GM08714 (cell line): ENCODE measurements around the gene MYLK3.

Experiments used
- H3K4me3 ChIP-seq: fragments of 200-500 bp; sonication (Bioruptor generic); 2 replicates; pipeline ENCODE4 v1.5.1; 2014; ENCODE audit warnings: mild to moderate bottlenecking, low read length, inconsistent platforms
- ZNF274 ChIP-seq: IDR thresholded peaks from 2 replicates; pipeline ENCODE4 v1.6.1; 2012; ENCODE audit warnings: mild to moderate bottlenecking, low read depth, low read length

The MYLK3 gene

DNA sequence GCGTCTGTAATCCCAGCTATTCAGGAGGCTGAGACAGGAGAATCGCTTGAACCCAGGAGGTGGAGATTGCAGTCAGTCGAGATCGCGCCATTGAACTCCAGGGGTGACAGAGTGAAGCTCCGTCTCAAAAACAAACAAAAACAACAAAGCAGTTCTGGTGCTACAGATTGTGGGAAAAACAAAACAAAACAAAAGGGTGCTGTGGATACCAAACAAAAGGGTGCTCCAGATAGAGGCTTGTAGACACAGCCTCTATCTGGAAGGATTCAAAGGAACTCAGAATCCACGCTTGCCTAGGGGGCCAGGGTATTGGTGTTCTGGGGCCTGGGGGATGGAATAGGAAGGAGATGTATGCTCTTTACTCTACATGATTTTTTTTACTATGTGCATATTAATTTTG lies 2.5 kb downstream of the MYLK3 start:
- no peak overlapping the region for H3K4me3 ChIP-seq
- TF ChIP-seq ZNF274: no peak

DNA sequence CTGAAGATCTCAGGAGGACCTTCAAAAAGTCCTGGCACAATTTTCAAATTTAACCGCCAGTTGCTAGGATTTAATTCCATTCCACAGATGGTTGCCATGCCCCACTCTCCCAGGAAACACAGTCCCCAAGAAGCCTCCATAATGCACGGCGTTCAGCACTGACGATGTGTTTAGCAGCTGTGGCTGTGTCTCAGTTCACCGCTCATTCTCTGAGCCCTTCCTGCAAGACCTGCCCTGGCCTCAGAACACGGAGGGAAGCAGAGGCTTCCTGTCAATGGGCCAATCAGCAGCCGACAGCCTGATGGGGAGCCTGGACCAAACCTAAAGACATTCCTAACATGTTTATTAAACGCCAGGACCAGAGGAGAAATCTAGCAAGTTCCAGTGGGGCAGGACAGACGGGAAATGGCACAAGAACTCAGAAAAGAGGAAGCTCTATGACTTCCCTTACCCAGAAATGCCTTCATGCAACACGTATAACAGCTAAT lies 4.9 kb downstream of the MYLK3 start:
- no peak overlapping the region for H3K4me3 ChIP-seq
- TF ChIP-seq ZNF274: no peak

DNA sequence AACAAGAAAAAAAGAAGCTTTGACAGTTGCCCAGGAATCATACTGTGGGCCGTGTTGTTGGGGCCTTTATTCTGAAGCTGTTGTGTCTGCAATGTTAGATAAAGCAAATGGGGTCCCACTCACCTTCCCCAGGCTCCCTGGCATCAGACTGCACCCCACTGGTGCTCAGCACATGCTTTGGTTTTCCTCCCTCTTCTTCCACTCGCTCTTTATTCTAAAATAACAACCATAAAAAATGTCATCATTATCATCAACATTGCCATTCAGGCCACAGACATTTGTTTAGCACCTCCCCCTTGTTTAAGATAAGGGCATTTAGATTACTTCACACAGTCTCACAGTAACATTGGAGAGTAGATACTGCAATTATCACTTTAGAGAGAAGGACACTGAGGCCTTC lies 8.2 kb downstream of the MYLK3 start:
- TF ChIP-seq ZNF274: no peak

DNA sequence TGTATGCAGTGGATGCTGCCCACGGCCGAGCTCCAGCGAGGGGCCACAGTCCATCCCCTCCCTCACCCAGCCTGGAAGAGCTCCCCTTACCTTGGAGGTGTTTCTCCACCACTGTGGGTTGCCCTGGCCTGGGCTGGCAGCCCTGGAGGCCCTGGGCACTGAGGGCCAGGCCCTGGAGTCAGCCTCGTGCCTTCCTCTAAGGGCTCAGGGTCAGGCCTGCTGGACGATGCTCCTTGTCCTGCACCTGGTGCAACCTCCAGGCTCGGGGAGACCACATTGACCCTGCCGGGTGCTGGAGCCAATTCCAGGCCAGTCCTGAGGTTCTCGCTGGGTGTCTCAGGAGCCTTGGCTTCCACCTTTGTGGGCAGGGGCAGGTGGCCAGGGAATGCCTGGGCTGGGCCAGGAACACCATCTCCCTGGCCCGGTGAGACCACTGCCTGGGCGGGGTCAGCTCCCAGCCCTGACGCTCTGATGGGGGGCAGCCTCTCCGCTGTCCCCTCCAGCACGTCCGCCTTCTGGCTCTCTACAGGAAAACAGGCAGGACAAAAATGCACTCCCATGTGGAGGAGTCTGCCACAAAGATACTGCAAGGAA lies 10.4 kb downstream of the MYLK3 start:
- TF ChIP-seq ZNF274: no peak
- H3K4me3 ChIP-seq: no peak overlapping the region

More for the DNA sequence above, 8.2 kb downstream of the MYLK3 start:
- H3K4me3 ChIP-seq: no peak overlapping the region

DNA sequence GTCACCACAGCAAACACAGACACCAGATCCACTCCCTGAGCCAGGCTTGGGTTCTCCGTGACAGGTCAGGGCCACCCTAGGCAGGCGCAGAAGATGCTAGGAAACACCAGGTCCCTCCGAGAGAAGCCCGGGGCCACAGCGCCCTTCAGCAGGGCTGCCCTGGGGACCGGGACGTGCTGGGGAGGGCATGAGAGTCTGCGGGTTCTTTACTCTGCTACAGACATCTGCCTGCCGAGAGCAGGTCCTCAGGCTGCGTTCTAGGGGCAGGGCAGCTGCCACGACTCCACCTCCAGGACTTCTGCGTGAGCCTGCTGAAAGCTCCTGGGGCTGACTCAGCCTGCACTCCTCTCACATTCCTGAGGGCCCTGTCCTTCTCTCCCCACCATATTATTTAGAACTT lies 11.4 kb downstream of the MYLK3 start:
- H3K4me3 ChIP-seq: no peak overlapping the region
- no peak for TF ChIP-seq ZNF274

DNA sequence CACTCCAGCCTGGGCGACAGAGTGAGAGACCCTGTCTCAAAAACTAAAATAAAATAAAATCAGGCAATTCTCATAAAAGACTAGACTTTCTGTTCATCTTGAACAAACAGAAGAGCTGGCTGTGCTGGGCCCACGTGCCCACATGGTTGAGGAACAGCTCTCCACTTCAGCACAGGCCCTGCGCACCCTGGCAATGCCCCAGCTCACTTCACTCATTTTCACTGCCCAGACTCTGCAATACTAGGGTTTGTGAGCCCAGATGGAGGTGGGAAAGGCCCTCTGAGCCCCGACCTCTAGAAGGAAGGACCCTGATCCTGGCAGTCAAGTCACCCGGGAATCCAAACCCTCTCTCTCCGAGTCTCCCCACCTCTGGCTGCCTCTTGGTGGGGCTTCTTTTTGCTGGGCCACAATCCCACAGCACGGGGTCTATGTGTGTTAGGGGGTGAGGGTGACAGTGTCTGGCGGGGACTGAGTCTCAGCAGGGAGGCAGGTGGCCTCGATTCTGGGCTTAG lies 14.8 kb downstream of the MYLK3 start:
- no peak overlapping the region for H3K4me3 ChIP-seq
- no peak for TF ChIP-seq ZNF274

DNA sequence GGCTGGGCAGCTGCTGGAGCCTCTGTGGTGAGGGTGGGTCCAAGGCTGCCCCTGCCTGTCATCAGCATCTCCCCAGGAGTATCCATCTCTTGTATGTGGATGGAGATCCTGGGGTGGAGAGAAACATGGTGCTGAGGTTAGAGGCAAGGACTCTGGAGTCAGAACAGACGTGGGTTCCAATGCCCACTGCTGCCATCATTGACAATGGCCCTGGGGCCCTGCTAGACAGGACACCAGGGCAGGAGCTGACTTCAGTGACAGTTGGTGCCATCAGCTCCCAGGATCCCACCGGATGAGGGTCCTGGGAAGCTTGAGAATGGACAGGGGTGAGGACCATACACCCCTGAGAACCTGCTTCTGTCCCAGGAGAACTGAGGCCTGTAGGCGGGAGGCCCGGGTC lies 15.6 kb downstream of the MYLK3 start:
- TF ChIP-seq ZNF274: no peak
- no peak overlapping the region for H3K4me3 ChIP-seq

DNA sequence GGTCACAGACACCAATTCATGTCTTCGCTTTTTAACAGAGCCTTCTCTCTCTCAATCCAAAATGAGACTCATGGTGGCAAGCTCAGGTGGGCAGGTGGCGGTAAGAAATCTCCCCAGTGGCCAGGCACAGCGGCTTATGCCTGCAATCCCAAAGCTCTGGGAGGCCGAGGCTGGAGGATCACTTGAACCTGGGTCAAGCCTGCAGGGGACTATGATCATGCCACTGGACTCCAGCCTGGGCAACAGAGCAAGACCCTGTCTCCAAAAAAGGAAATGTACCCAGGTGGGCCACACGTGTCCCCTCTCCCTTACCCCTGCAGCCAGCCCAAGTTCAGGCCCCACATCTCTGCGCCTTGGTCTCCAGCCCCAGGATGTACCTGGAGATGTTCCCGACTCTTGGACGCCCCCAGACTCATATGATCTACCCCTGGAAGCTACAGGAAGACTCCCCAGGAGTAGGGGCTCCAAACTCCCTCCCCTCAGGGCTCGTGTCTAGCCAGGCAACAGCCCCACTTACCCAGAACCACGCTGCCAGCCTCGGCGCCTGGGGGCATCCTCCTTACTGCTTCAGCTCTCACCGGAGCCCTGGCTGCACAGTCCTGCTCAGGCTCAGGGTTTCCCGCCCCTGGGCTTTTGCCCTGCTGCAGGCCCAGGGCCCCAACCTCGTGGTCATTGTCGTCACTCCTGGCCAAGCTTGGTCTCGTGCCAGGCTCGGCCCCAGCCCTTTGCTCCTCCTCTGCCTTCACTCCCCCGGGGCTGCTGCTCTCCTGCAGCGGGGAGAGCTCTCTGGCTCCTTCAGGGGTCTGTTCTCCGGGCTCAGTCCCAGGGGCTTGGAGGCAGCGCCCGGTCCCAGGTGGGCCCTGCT lies 16.2 kb downstream of the MYLK3 start:
- H3K4me3 ChIP-seq: no peak overlapping the region
- no peak for TF ChIP-seq ZNF274

DNA sequence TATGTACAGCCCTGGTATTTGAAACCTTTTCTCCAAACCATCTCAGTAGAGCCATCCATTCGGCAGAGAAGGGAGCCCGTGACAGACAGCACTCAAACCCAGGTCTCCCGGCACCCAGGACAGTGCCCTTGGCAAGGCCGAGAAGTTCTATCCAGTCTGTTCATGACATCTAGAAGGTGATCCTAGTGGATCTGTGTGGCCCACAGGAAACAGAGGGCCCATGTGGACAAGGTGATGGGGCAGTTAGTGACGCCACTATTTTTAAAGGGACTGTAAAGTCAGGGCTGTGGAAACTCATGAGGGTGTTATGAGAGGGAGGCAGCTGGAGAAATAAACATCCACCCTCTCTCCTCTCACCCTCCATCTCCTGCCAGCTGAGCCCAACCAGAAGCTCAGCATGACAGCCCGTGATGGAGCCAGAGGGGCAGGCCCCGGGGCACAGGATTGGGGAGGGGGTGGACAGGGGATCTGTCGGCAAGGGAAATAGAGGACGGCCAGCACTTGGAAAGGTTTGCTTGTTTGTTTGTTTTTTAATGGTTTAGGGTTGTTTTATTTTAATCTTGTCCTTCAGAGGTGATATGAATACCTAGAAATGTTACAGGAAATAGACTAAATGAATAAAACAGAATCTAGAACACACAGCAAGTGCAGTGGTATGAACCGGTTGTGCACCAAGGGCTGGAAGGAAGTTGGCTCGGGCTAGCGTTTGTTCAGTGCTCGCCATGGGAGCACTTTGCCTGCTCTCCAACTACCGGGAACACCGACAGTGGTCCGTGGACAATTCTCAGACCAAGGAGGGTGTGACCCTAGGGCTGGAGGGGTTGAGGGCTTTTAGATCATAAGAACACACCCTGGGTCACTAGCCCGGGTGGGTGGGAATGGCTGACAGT lies 17.1 kb downstream of the MYLK3 start:
- TF ChIP-seq ZNF274: no peak
- H3K4me3 ChIP-seq: no peak overlapping the region

DNA sequence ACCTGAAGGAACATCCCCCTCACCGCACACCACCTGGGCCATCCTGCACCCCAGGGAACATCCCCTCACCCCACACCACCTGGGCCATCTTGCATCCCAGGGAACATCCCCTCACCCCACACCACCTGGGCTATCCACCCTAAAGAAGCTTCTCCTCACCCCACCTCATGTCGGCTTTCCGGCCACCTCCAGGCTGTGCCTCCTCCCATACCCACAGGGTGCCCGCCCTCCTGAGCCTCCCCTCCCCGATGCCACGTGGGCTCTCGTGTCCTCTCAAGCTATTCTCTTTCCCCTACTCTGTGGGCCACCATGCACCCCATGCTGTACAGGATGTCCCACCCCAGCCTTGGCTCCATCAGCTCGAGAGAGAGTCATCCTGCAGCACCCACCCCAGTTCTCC lies 18.0 kb downstream of the MYLK3 start:
- no peak for TF ChIP-seq ZNF274
- H3K4me3 ChIP-seq: no peak overlapping the region

DNA sequence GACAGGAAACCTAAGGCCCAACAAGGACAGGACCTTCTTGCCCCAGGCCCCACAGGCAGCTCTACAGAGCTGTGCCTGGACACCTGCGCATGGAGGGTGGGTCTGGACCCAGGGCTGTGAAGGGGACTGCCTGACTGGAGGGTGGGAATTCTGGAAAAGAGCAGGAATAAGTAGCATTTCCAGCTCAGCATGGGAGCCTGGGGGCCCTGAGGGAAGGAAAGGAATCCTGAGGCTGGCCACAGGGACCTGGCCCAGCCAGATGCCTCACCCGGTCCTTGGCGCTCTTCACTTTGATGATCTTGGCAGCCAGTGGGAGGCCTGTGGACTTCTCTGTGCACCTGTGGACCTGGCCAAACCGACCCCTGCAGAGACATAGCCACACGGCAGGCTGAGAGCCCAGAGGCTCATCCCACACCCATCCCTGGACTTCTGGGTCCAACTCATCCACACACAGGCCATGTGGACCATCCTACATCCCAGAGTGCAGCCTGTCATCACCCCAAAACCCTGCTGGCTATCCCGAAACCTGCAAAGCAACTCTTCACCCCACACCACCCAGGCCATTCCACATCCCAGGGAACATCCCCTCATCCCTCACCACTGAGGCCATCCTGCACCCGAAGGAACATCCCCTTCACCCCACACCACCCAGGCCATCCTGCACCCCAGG lies 18.7 kb downstream of the MYLK3 start:
- TF ChIP-seq ZNF274: no peak
- H3K4me3 ChIP-seq: no peak overlapping the region

DNA sequence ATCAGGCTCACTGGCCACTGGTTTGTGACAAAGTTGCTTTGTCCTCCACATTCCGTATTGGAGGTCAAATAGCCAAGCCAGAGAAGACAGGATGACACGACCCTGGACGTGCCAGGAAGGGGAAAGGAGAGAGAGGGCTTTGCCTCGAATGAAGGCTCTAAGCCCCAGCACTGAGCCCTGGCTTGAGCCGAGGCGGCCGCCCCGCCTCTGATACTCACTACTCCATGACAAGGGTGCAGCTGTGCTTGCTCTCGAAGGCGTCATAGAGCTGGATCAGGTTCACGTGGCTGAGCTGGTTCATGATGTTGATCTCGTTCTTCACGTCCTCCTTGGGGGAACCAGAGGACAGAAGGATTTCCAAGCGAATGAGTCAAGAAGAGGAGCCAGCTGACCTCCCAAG lies 19.3 kb downstream of the MYLK3 start:
- no peak overlapping the region for H3K4me3 ChIP-seq
- TF ChIP-seq ZNF274: no peak

DNA sequence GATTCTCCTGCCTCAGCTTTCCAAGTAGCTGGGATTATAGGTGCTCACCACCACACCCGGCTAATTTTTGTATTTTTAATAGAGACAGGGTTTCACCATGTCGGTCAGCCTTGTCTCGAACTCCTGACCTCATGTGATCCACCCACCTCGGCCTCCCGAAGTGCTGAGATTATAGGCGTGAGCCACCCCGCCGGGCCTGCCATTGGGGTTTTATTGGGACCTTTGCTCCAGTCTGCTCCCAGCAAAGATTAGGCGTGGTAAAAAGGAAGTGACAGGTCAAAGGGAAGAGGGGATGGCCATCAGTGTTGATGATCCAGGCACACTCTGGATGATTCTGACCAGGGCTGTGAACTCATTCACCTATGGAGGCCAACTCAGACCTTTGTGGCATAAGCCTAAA lies 20.5 kb downstream of the MYLK3 start:
- TF ChIP-seq ZNF274: no peak

DNA sequence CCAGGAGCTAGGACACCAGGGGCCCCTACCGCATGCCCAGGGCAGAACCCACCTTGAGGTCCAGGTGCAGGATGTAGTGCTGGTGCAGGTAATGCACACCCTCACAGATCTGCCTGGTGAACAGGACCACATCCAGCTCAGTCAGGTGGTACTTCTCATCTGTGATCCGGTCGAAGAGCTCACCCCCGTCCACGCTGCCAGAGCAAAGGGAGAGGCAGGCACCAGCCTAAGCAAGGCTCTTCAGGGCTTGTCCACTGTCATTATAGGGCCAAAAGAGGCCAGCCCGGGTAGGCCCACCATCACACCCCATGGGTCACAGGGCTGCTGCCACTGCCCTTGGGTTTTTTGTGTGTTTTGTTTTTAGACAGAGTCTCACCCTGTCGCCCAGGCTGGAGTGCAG lies 21.0 kb downstream of the MYLK3 start:
- no peak overlapping the region for H3K4me3 ChIP-seq
- no peak for TF ChIP-seq ZNF274

More for the DNA sequence above, 20.5 kb downstream of the MYLK3 start:
- H3K4me3 ChIP-seq: no peak overlapping the region
